SU-DHL-6 (cell line): ENCODE results near the gene HADH.

ENCODE experiments used
- H2AFZ ChIP-seq: fragments of 200-600 bp; sonication (generic); 2 replicates; pipeline ENCODE4 v1.6.1; 2014; ENCODE audit warnings: low read depth, mild to moderate bottlenecking, moderate library complexity, mixed read lengths, antibody characterized with exemption, low read length; ENCODE audit not compliant: severe bottlenecking
- H3F3A ChIP-seq: fragments of 200-600 bp; shearing (Covaris generic); 2 replicates; pipeline ENCODE4 v1.6.0; 2016; ENCODE audit warnings: antibody characterized with exemption, mild to moderate bottlenecking; ENCODE audit not compliant: insufficient read depth
- H3K27ac ChIP-seq: fragments of 200-600 bp; sonication (generic); 2 replicates; pipeline ENCODE4 v1.5.1; 2016; ENCODE audit warnings: low read depth, mild to moderate bottlenecking, low read length, moderate library complexity, mixed read lengths
- H3K27me3 ChIP-seq: fragments of 200-600 bp; sonication (generic), shearing (Covaris generic); 2 replicates; pipeline ENCODE4 v1.6.0; 2014; ENCODE audit warnings: mild to moderate bottlenecking, low read length
- H3K36me3 ChIP-seq: fragments of 200-600 bp; sonication (generic); 2 replicates; pipeline ENCODE4 v1.6.1; 2014; ENCODE audit warnings: mild to moderate bottlenecking, low read length, mixed read lengths
- H3K4me2 ChIP-seq: fragments of 300-600, 200-600 bp; shearing (Covaris generic), sonication (generic); 2 replicates; pipeline ENCODE4 v1.6.0; 2014; ENCODE audit warnings: low read length, low read depth, mild to moderate bottlenecking; ENCODE audit not compliant: poor library complexity, severe bottlenecking
- H3K4me3 ChIP-seq: fragments of 200-600 bp; sonication (generic); 2 replicates; pipeline ENCODE4 v1.5.1; 2014; ENCODE audit warnings: antibody characterized with exemption, low read length, mild to moderate bottlenecking, mixed read lengths; ENCODE audit not compliant: insufficient read depth, poor library complexity, severe bottlenecking
- H3K79me2 ChIP-seq: fragments of 200-600 bp; sonication (generic); 2 replicates; pipeline ENCODE4 v1.6.1; 2014; ENCODE audit warnings: mild to moderate bottlenecking, low read length, moderate library complexity; ENCODE audit not compliant: insufficient read depth
- H3K9ac ChIP-seq: fragments of 200-600 bp; sonication (generic); 2 replicates; pipeline ENCODE4 v1.7.0; 2014; ENCODE audit warnings: mild to moderate bottlenecking, low read length
- H3K9me2 ChIP-seq: fragments of 200-600 bp; sonication (generic); replicated peaks from 2 replicates; pipeline ENCODE4 v1.6.1; 2014; ENCODE audit warnings: low read length; ENCODE audit not compliant: insufficient read depth
- H3K9me3 ChIP-seq: fragments of 200-600 bp; sonication (generic); 2 replicates; pipeline ENCODE4 v1.6.1; 2014; ENCODE audit warnings: low read length, mixed read lengths; ENCODE audit not compliant: insufficient read depth
- H4K20me1 ChIP-seq: fragments of 200-600 bp; sonication (generic); 2 replicates; pipeline ENCODE4 v1.6.1; 2014; ENCODE audit warnings: low read depth, mild to moderate bottlenecking, antibody characterized with exemption, low read length, moderate library complexity, mixed read lengths
- EZH2phosphoT487 ChIP-seq: fragments of 200-600 bp; sonication (generic), shearing (Covaris generic); conservative IDR thresholded peaks from 2 replicates; pipeline ENCODE4 v1.6.1; 2018; ENCODE audit warnings: mild to moderate bottlenecking, antibody characterized with exemption, low read length, moderate library complexity, mixed read lengths
- TF ChIP-seq, protein P1 (sequence below): fragments of 200-600 bp; sonication (generic); IDR thresholded peaks from one replicate; pipeline ENCODE4 v1.5.1; 2017; ENCODE audit warnings: antibody characterized with exemption, mild to moderate bottlenecking, low read length, moderate library complexity; ENCODE audit not compliant: insufficient read depth, poor library complexity, severe bottlenecking

The HADH gene

DNA sequence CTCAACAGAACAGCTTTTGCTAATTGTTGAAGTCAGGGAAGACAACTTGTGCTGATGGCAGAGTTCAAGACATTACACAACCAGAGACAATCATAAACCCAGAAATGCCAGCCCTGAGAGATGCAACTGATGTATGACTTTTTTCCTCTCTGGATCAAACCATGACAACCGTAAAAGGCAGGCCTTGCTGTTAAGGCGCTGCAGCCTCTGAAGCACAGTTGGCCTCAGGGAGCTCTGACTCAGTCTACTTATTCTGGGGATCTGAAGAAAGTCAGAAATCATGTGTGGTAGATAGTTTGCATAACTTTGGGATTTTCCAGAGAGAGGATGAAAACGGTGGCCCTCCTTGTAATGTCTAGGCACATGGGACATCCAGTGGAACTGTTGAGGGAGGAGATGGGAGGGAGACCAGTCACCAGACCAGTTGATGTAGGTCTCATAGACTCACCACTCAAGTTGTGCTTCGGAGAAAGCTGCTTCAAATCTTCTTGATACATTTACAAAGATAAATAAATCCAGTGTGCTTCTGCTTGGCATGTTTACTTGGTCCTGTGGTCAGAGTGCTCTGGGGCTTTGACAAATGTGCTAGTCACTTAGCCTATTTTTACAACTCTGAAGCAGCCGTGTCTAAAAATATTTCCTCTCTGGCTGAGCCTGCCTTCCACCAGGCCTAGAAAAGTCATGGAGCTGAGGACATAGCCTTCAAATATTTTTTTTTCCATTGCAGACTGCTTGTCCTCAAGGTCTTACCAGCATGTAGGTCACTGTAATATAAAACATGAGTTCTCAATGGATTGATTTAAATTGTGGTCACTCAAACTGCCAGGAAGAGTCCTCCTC lies 7.5 kb downstream of the HADH start:
- 0 out of 2 replicates have a peak, but pooled peaks cover 7% of the 10 kb centered on the region for H3F3A ChIP-seq
- peaks cover 80% of the 10 kb centered on the region for H3K79me2 ChIP-seq
- H3K9ac ChIP-seq = no peak overlapping the region
- TF ChIP-seq EZH2phosphoT487 = no peak
- TF ChIP-seq, protein P1, sequence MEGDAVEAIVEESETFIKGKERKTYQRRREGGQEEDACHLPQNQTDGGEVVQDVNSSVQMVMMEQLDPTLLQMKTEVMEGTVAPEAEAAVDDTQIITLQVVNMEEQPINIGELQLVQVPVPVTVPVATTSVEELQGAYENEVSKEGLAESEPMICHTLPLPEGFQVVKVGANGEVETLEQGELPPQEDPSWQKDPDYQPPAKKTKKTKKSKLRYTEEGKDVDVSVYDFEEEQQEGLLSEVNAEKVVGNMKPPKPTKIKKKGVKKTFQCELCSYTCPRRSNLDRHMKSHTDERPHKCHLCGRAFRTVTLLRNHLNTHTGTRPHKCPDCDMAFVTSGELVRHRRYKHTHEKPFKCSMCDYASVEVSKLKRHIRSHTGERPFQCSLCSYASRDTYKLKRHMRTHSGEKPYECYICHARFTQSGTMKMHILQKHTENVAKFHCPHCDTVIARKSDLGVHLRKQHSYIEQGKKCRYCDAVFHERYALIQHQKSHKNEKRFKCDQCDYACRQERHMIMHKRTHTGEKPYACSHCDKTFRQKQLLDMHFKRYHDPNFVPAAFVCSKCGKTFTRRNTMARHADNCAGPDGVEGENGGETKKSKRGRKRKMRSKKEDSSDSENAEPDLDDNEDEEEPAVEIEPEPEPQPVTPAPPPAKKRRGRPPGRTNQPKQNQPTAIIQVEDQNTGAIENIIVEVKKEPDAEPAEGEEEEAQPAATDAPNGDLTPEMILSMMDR = no peak
- no peak overlapping the region for H3K4me2 ChIP-seq
- no peak overlapping the region for H3K27ac ChIP-seq
- no peaks in the 10 kb centered on the region for H3K9me2 ChIP-seq
- peaks cover 3% of the 10 kb centered on the region; the same call in 1 of the 2 replicates for H4K20me1 ChIP-seq
- no peak overlapping the region for H2AFZ ChIP-seq
- H3K9me3 ChIP-seq = no peaks in the 10 kb centered on the region
- H3K36me3 ChIP-seq = 0 out of 2 replicates have a peak, but pooled peaks cover 2% of the 10 kb centered on the region
- H3K27me3 ChIP-seq = no peaks in the 10 kb centered on the region
- H3K4me3 ChIP-seq = no peak overlapping the region

DNA sequence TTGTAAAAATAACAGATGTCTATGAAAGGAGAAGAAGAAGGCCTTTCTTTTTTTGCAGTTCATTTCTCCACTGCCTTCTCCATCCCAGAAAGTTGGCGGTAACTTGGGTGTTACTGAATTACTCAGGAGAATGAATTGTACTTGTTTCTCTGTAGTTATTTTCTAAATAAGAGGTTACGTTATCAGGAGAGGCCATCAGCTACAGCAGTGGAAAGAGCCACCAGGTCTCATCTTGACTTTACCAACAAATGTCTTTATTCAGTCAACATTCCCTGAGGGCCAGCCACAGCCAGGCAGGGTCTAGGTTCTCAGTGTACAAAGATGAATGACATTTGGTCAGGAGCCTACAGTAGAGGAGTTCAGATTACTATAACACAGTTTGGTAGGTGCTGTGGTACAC lies 8.1 kb downstream of the HADH start:
- 0 out of 2 replicates have a peak, but pooled peaks cover 5% of the 10 kb centered on the region for H3F3A ChIP-seq
- peaks cover 74% of the 10 kb centered on the region for H3K79me2 ChIP-seq
- H3K4me2 ChIP-seq = no peak overlapping the region
- no peak overlapping the region for H3K9ac ChIP-seq
- TF ChIP-seq, protein P1 = no peak
- no peak for TF ChIP-seq EZH2phosphoT487
- no peaks in the 10 kb centered on the region for H3K9me3 ChIP-seq
- H3K27ac ChIP-seq = no peak overlapping the region
- no peaks in the 10 kb centered on the region for H3K9me2 ChIP-seq
- 0 out of 2 replicates have a peak, but pooled peaks cover 2% of the 10 kb centered on the region for H3K36me3 ChIP-seq
- H3K27me3 ChIP-seq = no peaks in the 10 kb centered on the region
- no peak overlapping the region for H3K4me3 ChIP-seq
- no peaks in the 10 kb centered on the region; the same call in 1 of the 2 replicates for H4K20me1 ChIP-seq
- H2AFZ ChIP-seq = no peak overlapping the region

GRCh38 chr4:107999932-108000539 lies 10.3 kb downstream of the HADH start:
- Histone ChIP-seq H3K27me3 (no peaks in the 10 kb centered on the region), H3K9me3 (no peaks in the 10 kb centered on the region), H3K4me3 (no peak overlapping the region), H3K27ac (no peak overlapping the region), H3K4me2 (no peak overlapping the region), H3K9ac (no peak overlapping the region), H3K79me2 (peaks cover 63% of the 10 kb centered on the region), H4K20me1 (no peaks in the 10 kb centered on the region), H2AFZ (no peak overlapping the region), H3F3A (no peaks in the 10 kb centered on the region), H3K36me3 (0 out of 2 replicates have a peak, but pooled peaks cover 2% of the 10 kb centered on the region), H3K9me2 (no peaks in the 10 kb centered on the region)
- no peak for TF ChIP-seq EZH2phosphoT487
- TF ChIP-seq, protein P1 = no peak
